K562 (cell line): Measurements from ENCODE around the gene TMEM184A. TPM values are rescaled to one million over a fixed set of nuclear protein-coding genes. Genes with fewer than 3 reads are reported as not detected.
A peak's percentile ranks its signal among the peaks of the same experiment; 100 is the strongest.
"Not testable (repeated sequence)": the region's sequence is repeated elsewhere in the genome, so short reads cannot be mapped to it uniquely, and the experiment has no call there.

Experiments used
- ATAC-seq: fragments of 200-7000 bp; cut with Tn5 transposase; 3 replicates; pipeline ENCODE4 v1.9.1; 2020; ENCODE audit warnings: moderate library complexity
- BruUV-seq: library from RNA; stranded (reverse); fragments of 400-500 nt; replicated peaks from 2 replicates; lab custom pipeline; 2021; lab: Mats Ljungman, UMichigan
- CTCF ChIA-PET: fragments of 300-600 bp; formaldehyde crosslinking; extraction: SDS; loops from one replicate; lab custom pipeline; 2021; ENCODE audit warnings: low intra/inter-chr PET ratio; lab: Yijun Ruan, JAX
- POLR2A ChIA-PET: fragments of 300-600, 350-650 bp; sonication (Branson Sonifier 250); formaldehyde crosslinking; extraction: SDS; loops from one replicate; lab custom pipeline; 2021; ENCODE audit warnings: antibody characterized with exemption, inconsistent platforms; lab: Yijun Ruan, JAX
- DNase-seq, 4 experiments: peaks; one replicate each; pipeline versions ENCODE4 v3.0.0 to v3.0.0-alpha.2; 2011 to 2018; ENCODE audit warnings: low spot score in 3 of 4, mixed read lengths in 3 of 4; ENCODE audit errors: extremely low read depth in 1 of 4
- FAIRE-seq: peaks from 2 replicates; lab custom pipeline; 2011; peaks lifted over from hg19 to GRCh38; lab: Jason Lieb, UNC
- H2AFZ ChIP-seq: 2 replicates; pipeline ENCODE4 v1.6.0; 2011; ENCODE audit warnings: low read depth, low read length, control low read depth, inconsistent platforms
- H3K27ac ChIP-seq: fragments of 200-600 bp; 3 replicates; pipeline ENCODE4 v1.8.0; 2011; ENCODE audit warnings: low read depth, mild to moderate bottlenecking, control low read depth, inconsistent platforms, low read length, moderate library complexity, mixed read lengths; ENCODE audit errors: extremely low read depth
- H3K27me3 ChIP-seq, 2 experiments: fragments of 300-600 bp in 1 of 2; 2 replicates in 1 of 2; 3 replicates in 1 of 2; pipeline versions ENCODE4 v1.6.0 to v1.8.0; 2011; ENCODE audit warnings: inconsistent platforms in 2 of 2, low read length in 2 of 2, mild to moderate bottlenecking in 1 of 2, mixed read lengths in 1 of 2, moderate library complexity in 1 of 2; ENCODE audit not compliant: control insufficient read depth in 2 of 2, insufficient read depth in 2 of 2
- H3K36me3 ChIP-seq: fragments of 300-600 bp; 3 replicates; pipeline ENCODE4 v1.8.0; 2011; ENCODE audit warnings: mild to moderate bottlenecking, low read length, inconsistent platforms; ENCODE audit not compliant: control insufficient read depth, insufficient read depth
- H3K4me1 ChIP-seq, 2 experiments: fragments of 200-600 bp in 1 of 2; replicated peaks in 1 of 2; 2 replicates in 1 of 2; 3 replicates in 1 of 2; pipeline versions ENCODE4 v1.5.1 to v1.8.0; 2011; ENCODE audit warnings: inconsistent platforms in 2 of 2, low read length in 2 of 2, mild to moderate bottlenecking in 1 of 2, mixed read lengths in 1 of 2, moderate library complexity in 1 of 2; ENCODE audit not compliant: control insufficient read depth in 2 of 2, insufficient read depth in 2 of 2
- H3K4me2 ChIP-seq: 2 replicates; pipeline ENCODE4 v1.6.1; 2011; ENCODE audit warnings: low read length, control low read depth, inconsistent platforms, mixed read lengths; ENCODE audit not compliant: insufficient read depth
- H3K4me3 ChIP-seq: fragments of 200-600 bp; sonication (generic), shearing (Covaris generic); 2 replicates; pipeline ENCODE4 v1.5.1; 2016; ENCODE audit warnings: control low read depth, inconsistent platforms
- H3K79me2 ChIP-seq: fragments of 200-600 bp; 3 replicates; pipeline ENCODE4 v1.8.0; 2011; ENCODE audit warnings: low read length, inconsistent platforms; ENCODE audit not compliant: control insufficient read depth, insufficient read depth
- H3K9ac ChIP-seq, 2 experiments: 2 replicates each; pipeline versions ENCODE4 v1.6.0 to v1.6.1; 2011; ENCODE audit warnings: low read depth in 2 of 2, low read length in 2 of 2, control low read depth in 1 of 2, inconsistent platforms in 1 of 2, mild to moderate bottlenecking in 1 of 2, mixed read lengths in 1 of 2; ENCODE audit not compliant: insufficient read depth in 1 of 2
- H3K9me1 ChIP-seq: one replicate; pipeline ENCODE4 v1.6.0; 2011; ENCODE audit warnings: inconsistent platforms, mild to moderate bottlenecking, low read length, moderate library complexity; ENCODE audit not compliant: control insufficient read depth, insufficient read depth
- H3K9me3 ChIP-seq: replicated peaks from 2 replicates; pipeline ENCODE4 v1.5.1; 2011; ENCODE audit warnings: low read depth, low read length, inconsistent platforms; ENCODE audit not compliant: control insufficient read depth, insufficient read depth
- H4K20me1 ChIP-seq: replicated peaks from 2 replicates; pipeline ENCODE4 v1.6.1; 2011; ENCODE audit warnings: low read length, inconsistent platforms, mixed read lengths; ENCODE audit not compliant: control insufficient read depth, insufficient read depth
- CBX3 ChIP-seq, 2 experiments: IDR thresholded peaks; 1 replicate in 1 of 2; 2 replicates in 1 of 2; pipeline ENCODE4 v1.6.1; 2012; ENCODE audit warnings: inconsistent platforms in 2 of 2, low read length in 2 of 2, borderline replicate concordance in 1 of 2, control low read depth in 1 of 2
- TRIM24 ChIP-seq, 2 experiments: fragments of 450-650 bp; IDR thresholded peaks; 2 replicates each; pipeline ENCODE4 v1.6.1; 2016
- TRIM28 ChIP-seq: fragments of 450-650 bp; IDR thresholded peaks from 2 replicates; pipeline ENCODE4 v1.6.1; 2017
- ZNF121 ChIP-seq: sonication (generic); formaldehyde crosslinking; conservative IDR thresholded peaks from 2 replicates; pipeline ENCODE4 v1.8.0; 2022; ENCODE audit warnings: missing genetic modification reagents
- WGBS: fragments of 100-300 bp; shearing (Covaris generic); methylation state at CpG from one replicate; pipeline ENCODE4 v1.1.6; 2016; ENCODE audit warnings: low coverage, mixed read lengths; ENCODE audit not compliant: insufficient coverage; ENCODE audit errors: missing lambda C conversion rate; 5-methylcytosine and 5-hydroxymethylcytosine counted together
- in situ Hi-C: fragments of 300-500 bp; cut with MboI; formaldehyde crosslinking; loops from 4 replicates; pipeline ENCODE4 v1.15.0; 2018; ENCODE audit warnings: inconsistent platforms, mixed read lengths
- intact Hi-C: fragments of 100-400 bp; cut with micrococcal nuclease; formaldehyde crosslinking; loops from 2 replicates; pipeline ENCODE4 v1.14.2; 2022
- polyA plus RNA-seq, 8 experiments: library from polyadenylated mRNA; depleted of rRNA in 4 of 8; stranded (reverse) in 5 of 8; unstranded in 3 of 8; fragments of >200 nt; fragmentation: Nextera tagmentation in 2 of 8; fragmentation: Illumina TruSeq in 1 of 8; extraction: Ambion mirVana in 2 of 8; extraction: Trizol in 1 of 8; gene quantifications; 2 replicates each; pipeline versions ENCODE4 v1.2.1 to v1.2.3, GENCODE V29; 2011 to 2014; ENCODE audit warnings: inconsistent platforms in 1 of 8, missing spikeins in 1 of 8
- total RNA-seq, 7 experiments: library from RNA; depleted of rRNA in 6 of 7; stranded (reverse); fragments of >200 nt in 6 of 7; fragmentation: Illumina TruSeq in 2 of 7; extraction: Trizol in 2 of 7; gene quantifications; 2 replicates each; pipeline versions ENCODE4 v1.2.1 to v1.2.3, GENCODE V29; 2011 to 2021; ENCODE audit warnings: low replicate concordance in 1 of 7

The TMEM184A gene
- total and polyA plus RNA-seq, 9 of the 15 experiments (the other 6 are each of a cell fraction or from before 2014, with no cell fraction given), result 0.10 to 0.18 (median 0.11) TPM; not detected in 6

DNA sequence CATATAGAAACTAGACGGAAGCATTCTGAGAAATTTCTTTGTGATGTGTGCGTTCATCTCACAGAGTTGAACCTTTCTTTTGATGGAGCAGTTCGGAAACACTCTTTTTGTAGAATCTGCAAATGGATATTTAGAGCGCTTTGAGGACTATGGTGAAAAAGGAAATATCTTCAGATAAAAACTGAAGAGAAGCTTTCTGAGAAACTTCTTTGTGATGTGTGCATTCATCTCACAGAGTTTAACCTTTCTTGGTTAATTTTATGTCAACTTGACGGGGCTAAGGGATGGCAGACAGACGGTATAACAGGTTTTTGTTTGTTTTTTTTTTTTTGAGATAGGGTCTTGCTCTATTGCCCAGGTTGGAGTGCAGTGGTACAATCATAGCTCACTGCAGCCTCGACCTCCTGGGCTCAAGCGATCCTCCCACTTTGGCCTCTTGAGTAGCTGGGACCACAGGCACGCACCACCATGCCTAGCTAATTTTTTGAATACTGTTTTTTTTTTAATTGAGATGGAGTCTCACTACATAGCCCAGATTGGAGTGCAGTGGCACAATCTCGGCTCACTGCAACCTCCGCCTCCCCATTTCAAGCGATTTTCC is 36.6 kb downstream of the TMEM184A start:
- H4K20me1 ChIP-seq, H3K27ac ChIP-seq, H3K9ac ChIP-seq, H3K36me3 ChIP-seq, H3K9me1 ChIP-seq, H3K4me3 ChIP-seq, H3K79me2 ChIP-seq, intact Hi-C loops, DNase-seq, H2AFZ ChIP-seq, CTCF ChIA-PET, H3K9me3 ChIP-seq, BruUV-seq, H3K4me2 ChIP-seq, ATAC-seq, FAIRE-seq, in situ Hi-C loops: not testable (repeated sequence)
- Histone ChIP-seq H3K4me1 (peaks cover 0 to 17% of the 10 kb centered on the region in 2 experiments; a peak in 3 of 5 replicates), H3K27me3 (peaks cover 10 to 39% of the 10 kb centered on the region in 2 experiments; a peak in 3 of 5 replicates)
- 19% methylated on average over 12 of the region's 12 CpGs for WGBS
- TF ChIP-seq TRIM24 (IDR thresholded peaks at IDR 0.05) (0 out of 4 replicates have a peak, but pooled peaks of 1 of the 2 experiments have one; percentile 21), TRIM28 (peak; percentile 74; the same call in 1 of the 2 replicates), ZNF121 (CRISPR knock-in tag) (peak; percentile 81), CBX3 (IDR thresholded peaks at IDR 0.05; ENCODE audit: borderline replicate concordance in 1 of 2, low read length in 2 of 2) (0 out of 3 replicates have a peak, but pooled peaks of 1 of the 2 experiments have one; percentile 19)
- POLR2A ChIA-PET, result interaction anchor here (0.7 to 1.0 kb wide), 2 partner anchors 13 to 47 kb away, joined by 3 read pairs; no protein-coding TSS in a partner anchor
